Smooth muscle cell (in vitro differentiated cells): ENCODE measurements around the gene PLXNA3. TPM values are rescaled to one million over a fixed set of nuclear protein-coding genes. Genes with fewer than 3 reads are reported as not detected.

Experiments used
- DNase-seq: peaks from one replicate; lab custom pipeline; 2025; ENCODE audit not compliant: unreplicated experiment; lab: John Stamatoyannopoulos, UW
- H2AFZ ChIP-seq: fragments of 200-600 bp; sonication (generic); 2 replicates; pipeline ENCODE4 v1.6.0; 2016; ENCODE audit warnings: antibody characterized with exemption, low read depth, mild to moderate bottlenecking
- H3F3A ChIP-seq: fragments of 200-600 bp; sonication (generic); 2 replicates; pipeline ENCODE4 v1.6.0; 2017; ENCODE audit warnings: antibody characterized with exemption, low read depth
- H3K27ac ChIP-seq: fragments of 200-600 bp; sonication (generic); 2 replicates; pipeline ENCODE4 v1.5.1; 2016; ENCODE audit warnings: low read depth, mild to moderate bottlenecking
- H3K27me3 ChIP-seq: fragments of 200-600 bp; sonication (generic); 2 replicates; pipeline ENCODE4 v1.6.1; 2016; ENCODE audit warnings: low read depth, mild to moderate bottlenecking
- H3K36me3 ChIP-seq: fragments of 200-600 bp; sonication (generic); 2 replicates; pipeline ENCODE4 v1.5.1; 2016; ENCODE audit warnings: low read depth
- H3K4me1 ChIP-seq: fragments of 200-600 bp; sonication (generic); 2 replicates; pipeline ENCODE4 v1.5.1; 2016; ENCODE audit warnings: low read depth
- H3K4me2 ChIP-seq: fragments of 200-600 bp; sonication (generic); 2 replicates; pipeline ENCODE4 v1.6.0; 2016; ENCODE audit warnings: mild to moderate bottlenecking
- H3K4me3 ChIP-seq: fragments of 200-600 bp; sonication (generic); 2 replicates; pipeline ENCODE4 v1.5.1; 2016; ENCODE audit warnings: mild to moderate bottlenecking
- H3K79me2 ChIP-seq: fragments of 200-600 bp; sonication (generic); 2 replicates; pipeline ENCODE4 v1.6.0; 2016; ENCODE audit warnings: low read depth, mild to moderate bottlenecking
- H3K9ac ChIP-seq: fragments of 200-600 bp; sonication (generic); 2 replicates; pipeline ENCODE4 v1.6.0; 2016; ENCODE audit warnings: low read depth
- H3K9me3 ChIP-seq: fragments of 200-600 bp; sonication (generic); replicated peaks from 2 replicates; pipeline ENCODE4 v1.5.1; 2016; ENCODE audit warnings: low read depth
- H4K20me1 ChIP-seq: fragments of 200-600 bp; sonication (generic); 2 replicates; pipeline ENCODE4 v1.6.0; 2016; ENCODE audit warnings: low read depth
- CTCF ChIP-seq: fragments of 200-600 bp; sonication (generic); IDR thresholded peaks from 2 replicates; pipeline ENCODE4 v1.5.1; 2017; ENCODE audit warnings: borderline replicate concordance, mild to moderate bottlenecking, antibody characterized with exemption; ENCODE audit not compliant: insufficient read depth, poor library complexity, severe bottlenecking
- WGBS: methylation state at CpG from one replicate; pipeline ENCODE4 v1.1.7; 2016; ENCODE audit warnings: low lambda C conversion rate; 5-methylcytosine and 5-hydroxymethylcytosine counted together
- polyA plus RNA-seq: library from polyadenylated mRNA; unstranded; fragments of >200 nt; fragmentation: Nextera tagmentation; extraction: Ambion mirVana; gene quantifications from 2 replicates; pipeline ENCODE4 v1.2.1, GENCODE V29; 2016
- total RNA-seq: library from RNA; depleted of rRNA; stranded (reverse); fragments of >200 nt; gene quantifications from 2 replicates; pipeline ENCODE4 v1.2.3, GENCODE V29; 2014

Gene PLXNA3
- total and polyA plus RNA-seq, 2 experiments from 2014 or later, result 33.6 to 38.2 TPM

GRCh38 chrX:154484255-154485149 is 26.4 kb downstream of the PLXNA3 start:
- Histone ChIP-seq H3K27ac (peak overlapping the region; percentile 2), H3K4me3 (no peak overlapping the region), H3K36me3 (no peaks in the 10 kb centered on the region), H3K4me2 (peak overlapping the region; percentile 83), H3K9ac (no peak overlapping the region), H2AFZ (no peak overlapping the region), H3K9me3 (no peaks in the 10 kb centered on the region), H3K27me3 (no peaks in the 10 kb centered on the region), H4K20me1 (no peaks in the 10 kb centered on the region), H3K4me1 (no peaks in the 10 kb centered on the region), H3K79me2 (peaks cover 12% of the 10 kb centered on the region), H3F3A (no peaks in the 10 kb centered on the region)
- WGBS, result 78% methylated on average over 16 of the region's 16 CpGs
- no peak for TF ChIP-seq CTCF
- DNase-seq, result no peak

- no peak for TF ChIP-seq CTCF
- Histone ChIP-seq H3K4me3 (peak overlapping the region; percentile 52), H3K9ac (no peak overlapping the region), H3K4me2 (peak overlapping the region; percentile 83), H3K27ac (peak overlapping the region; percentile 2), H2AFZ (no peak overlapping the region), H3K79me2 (peaks cover 12% of the 10 kb centered on the region), H3K4me1 (no peaks in the 10 kb centered on the region), H3F3A (no peaks in the 10 kb centered on the region), H4K20me1 (no peaks in the 10 kb centered on the region), H3K27me3 (no peaks in the 10 kb centered on the region), H3K9me3 (no peaks in the 10 kb centered on the region), H3K36me3 (no peaks in the 10 kb centered on the region)
- 61% methylated on average over 34 of the region's 35 CpGs for WGBS
- no peak for DNase-seq
Measured at GRCh38 chrX:154485150-154486051, 27.3 kb downstream of the PLXNA3 start.

- H3K9ac ChIP-seq, result no peak overlapping the region
Measured at GRCh38 chrX:154486052-154486395, 27.9 kb downstream of the PLXNA3 start.

More at GRCh38 chrX:154486052-154486395, 27.9 kb downstream of the PLXNA3 start:
- H3K4me3 ChIP-seq, result peak overlapping the region; percentile 52
- H3F3A ChIP-seq, result no peaks in the 10 kb centered on the region
- no peak for TF ChIP-seq CTCF
- no peaks in the 10 kb centered on the region for H3K36me3 ChIP-seq
- H3K27ac ChIP-seq, result peak overlapping the region; percentile 31
- peak overlapping the region; percentile 83 for H3K4me2 ChIP-seq
- no peak overlapping the region for H2AFZ ChIP-seq
- no peaks in the 10 kb centered on the region for H3K4me1 ChIP-seq
- no peak for DNase-seq
- H4K20me1 ChIP-seq, result no peaks in the 10 kb centered on the region
- WGBS, result 40% methylated on average over 34 of the region's 35 CpGs
- no peaks in the 10 kb centered on the region for H3K9me3 ChIP-seq
- H3K79me2 ChIP-seq, result peaks cover 12% of the 10 kb centered on the region
- H3K27me3 ChIP-seq, result no peaks in the 10 kb centered on the region
